Measurements from ENCODE around the gene TMEM43. TPM values are rescaled to one million over a fixed set of nuclear protein-coding genes. Genes with fewer than 3 reads are reported as not detected.

TMEM43 gene
- total and polyA plus RNA-seq, 2 of the 13 experiments (the other 11 are each of a cell fraction or from before 2014, with no cell fraction given): 48.9 to 50.5 TPM

- H4K20me1 ChIP-seq (ENCODE audit: insufficient read depth, low read length): no peaks in the 10 kb centered on the region
- H3K9ac ChIP-seq (ENCODE audit: insufficient read depth, low read depth, low read length): no peak overlapping the region
- H3K4me3 ChIP-seq (replicated peaks in 1 of 3; ENCODE audit: insufficient read depth in 1 of 3, low read depth in 2 of 3, low read length in 3 of 3): no peak overlapping the region
- H2AFZ ChIP-seq (ENCODE audit: low read length): no peak overlapping the region
- no peak for FAIRE-seq
- intact Hi-C loops (cut with micrococcal nuclease; ENCODE audit: unreplicated experiment) (no loop called here), in situ Hi-C loops (cut with HindIII; ENCODE audit: extremely low pct_ligation_motif_present, low pct_unique_long_range_greater_than_20kb) (no loop called here)
- no peaks in the 10 kb centered on the region for H3K9me3 ChIP-seq (ENCODE audit: low read length)
- H3K79me2 ChIP-seq (ENCODE audit: insufficient read depth, low read length): peaks cover 46% of the 10 kb centered on the region
- no peaks in the 10 kb centered on the region; a peak in 1 of 5 replicates for H3K27me3 ChIP-seq (ENCODE audit: control insufficient read depth in 1 of 2, insufficient read depth in 2 of 2, low read length in 2 of 2)
- ChIA-PET CTCF (ENCODE audit: low intra/inter-chr PET ratio, low total read pairs) (no interaction called here), POLR2A (no interaction called here)
- ATAC-seq: no peak
- peaks cover 37% of the 10 kb centered on the region for H3K4me1 ChIP-seq (ENCODE audit: insufficient read depth, low read length)
- 90% methylated on average over 2 of the region's 2 CpGs for WGBS (ENCODE audit: low lambda C conversion rate)
- TF ChIP-seq POLR2AphosphoS5 (IDR thresholded peaks at IDR 0.05; ENCODE audit: low read depth, low read length) (no peak), ZNF350 (CRISPR knock-in tag; IDR thresholded peaks at IDR 0.05; ENCODE audit: borderline replicate concordance, low read depth) (no peak), ATF7 (IDR thresholded peaks at IDR 0.05) (peak; percentile 56), ATF7 (CRISPR knock-in tag; IDR thresholded peaks at IDR 0.05) (no peak), UBTF (CRISPR knock-in tag; IDR thresholded peaks at IDR 0.05) (no peak), KAT2B (IDR thresholded peaks at IDR 0.05; ENCODE audit: borderline replicate concordance, low read depth, low read length) (no peak), ZSCAN22 (CRISPR knock-in tag; IDR thresholded peaks at IDR 0.05) (no peak)
- H3K36me3 ChIP-seq (replicated peaks in 1 of 2; ENCODE audit: control insufficient read depth in 1 of 2, insufficient read depth in 2 of 2, low read length in 2 of 2): peaks cover 12 to 38% of the 10 kb centered on the region in 2 experiments
- no peak for DNase-seq (ENCODE audit: low spot score)
- no peak overlapping the region for H3K4me2 ChIP-seq (ENCODE audit: low read depth, low read length)
- BruUV-seq (replicated peaks): no TSS peak
- H3K27ac ChIP-seq (ENCODE audit: extremely low read length, insufficient read depth, low read length): no peak overlapping the region
These were observed 49.6 kb downstream of the TMEM43 start for GRCh38 chr3:14174483-14174882.
